Spleen (tissue), 7 donors: ENCODE results near the gene UTP11.

Experiments used
- CTCF ChIP-seq, 11 experiments: fragments of 200-600 bp in 7 of 11; fragments of 450-650 bp in 4 of 11; sonication (generic) in 4 of 11; IDR thresholded peaks in 8 of 11; conservative IDR thresholded peaks in 3 of 11; 1 replicate in 7 of 11; 2 replicates in 4 of 11; pipeline versions ENCODE4 v1.4.0 to v1.8.0; 2016 to 2021; ENCODE audit warnings: antibody characterized with exemption in 11 of 11, inconsistent platforms in 4 of 11, mild to moderate bottlenecking in 1 of 11
- POLR2AphosphoS5 ChIP-seq, 3 donors: sonication (generic); formaldehyde crosslinking; IDR thresholded peaks; one replicate each; pipeline ENCODE4 v1.5.1; 2017; ENCODE audit warnings: antibody characterized with exemption in 3 of 3
- donor health status: DM: no; HTN: no; CAD: no; lungs with moderate emphysema.
- donor health status: DM: no; HTN: no; CAD: no.
- donor health status: DM: no; HTN: no; CAD: no.

- TF ChIP-seq CTCF (IDR thresholded peaks at IDR 0.05 in 8 of 11, conservative IDR thresholded peaks at IDR 0.05 in 3 of 11) = no peak
- no peak for TF ChIP-seq POLR2AphosphoS5 (IDR thresholded peaks at IDR 0.05)
Observed at GRCh38 chr1:38053416-38054091, 41.0 kb downstream of the UTP11 start.
